ENCODE measurements around the gene TOB1.

Gene TOB1, protein sequence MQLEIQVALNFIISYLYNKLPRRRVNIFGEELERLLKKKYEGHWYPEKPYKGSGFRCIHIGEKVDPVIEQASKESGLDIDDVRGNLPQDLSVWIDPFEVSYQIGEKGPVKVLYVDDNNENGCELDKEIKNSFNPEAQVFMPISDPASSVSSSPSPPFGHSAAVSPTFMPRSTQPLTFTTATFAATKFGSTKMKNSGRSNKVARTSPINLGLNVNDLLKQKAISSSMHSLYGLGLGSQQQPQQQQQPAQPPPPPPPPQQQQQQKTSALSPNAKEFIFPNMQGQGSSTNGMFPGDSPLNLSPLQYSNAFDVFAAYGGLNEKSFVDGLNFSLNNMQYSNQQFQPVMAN

GRCh38 chr17:50866261-50866949 lies at the start of gene TOB1:
TSS of gene TOB1 (minus strand) at chr17:50866354. CDS start at chr17:50864017, 2,337 bp downstream.
- peak within 1 kb of the TSS; percentile 91 to 100 (median 99) for H3K27ac ChIP-seq
- peak within 1 kb of the TSS; percentile 67 to 100 (median 97) for H3K4me3 ChIP-seq

DNA sequence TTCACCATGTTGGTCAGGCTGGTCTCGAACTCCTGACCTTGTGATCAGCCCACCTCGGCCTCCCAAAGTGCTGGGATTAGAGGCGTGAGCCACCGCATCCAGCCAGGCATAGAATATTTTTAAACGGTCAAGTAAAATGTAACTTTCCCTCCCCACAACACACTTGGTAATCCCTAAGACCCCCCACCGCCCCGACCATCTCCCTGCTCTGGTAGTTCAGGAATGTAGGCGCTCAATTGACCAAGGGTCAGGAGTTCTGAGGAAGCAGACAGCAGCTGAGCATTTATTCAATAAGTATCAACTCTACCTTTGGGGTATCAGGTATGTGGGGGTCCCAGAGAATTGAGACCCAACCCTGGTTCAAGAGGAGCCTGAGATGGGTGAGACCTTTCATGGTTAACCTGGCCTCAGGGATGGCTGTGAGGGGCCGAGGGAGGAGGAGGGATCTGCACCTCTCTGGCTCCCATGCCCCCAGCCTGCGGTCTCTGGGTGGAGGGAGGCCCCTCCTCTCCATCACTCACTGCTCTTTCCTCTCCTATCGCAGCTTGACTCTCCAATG lies 48.4 kb upstream of the TOB1 start:
- Histone ChIP-seq H3K4me3 (no peak overlapping the region), H3K27ac (peak overlapping the region in 7 of 21 experiments; percentile 34 to 81 (median 63))

GRCh38 chr17:50913120-50913519 lies 47.0 kb upstream of the TOB1 start:
- H3K4me3 ChIP-seq = no peak overlapping the region
- no peak overlapping the region for H3K27ac ChIP-seq

- Histone ChIP-seq H3K27ac (no peak overlapping the region), H3K4me3 (no peak overlapping the region)
Observed at GRCh38 chr17:50911890-50912289, 45.7 kb upstream of the TOB1 start.

GRCh38 chr17:50911450-50911849 lies 45.3 kb upstream of the TOB1 start:
- Histone ChIP-seq H3K4me3 (no peak overlapping the region), H3K27ac (peak overlapping the region in 3 of 21 experiments; percentile 67 to 80 (median 68))

- peak overlapping the region in 20 of 21 experiments; percentile 9 to 86 (median 70) for H3K27ac ChIP-seq
- H3K4me3 ChIP-seq = no peak overlapping the region
Observed at GRCh38 chr17:50909765-50910605, 43.8 kb upstream of the TOB1 start.

DNA sequence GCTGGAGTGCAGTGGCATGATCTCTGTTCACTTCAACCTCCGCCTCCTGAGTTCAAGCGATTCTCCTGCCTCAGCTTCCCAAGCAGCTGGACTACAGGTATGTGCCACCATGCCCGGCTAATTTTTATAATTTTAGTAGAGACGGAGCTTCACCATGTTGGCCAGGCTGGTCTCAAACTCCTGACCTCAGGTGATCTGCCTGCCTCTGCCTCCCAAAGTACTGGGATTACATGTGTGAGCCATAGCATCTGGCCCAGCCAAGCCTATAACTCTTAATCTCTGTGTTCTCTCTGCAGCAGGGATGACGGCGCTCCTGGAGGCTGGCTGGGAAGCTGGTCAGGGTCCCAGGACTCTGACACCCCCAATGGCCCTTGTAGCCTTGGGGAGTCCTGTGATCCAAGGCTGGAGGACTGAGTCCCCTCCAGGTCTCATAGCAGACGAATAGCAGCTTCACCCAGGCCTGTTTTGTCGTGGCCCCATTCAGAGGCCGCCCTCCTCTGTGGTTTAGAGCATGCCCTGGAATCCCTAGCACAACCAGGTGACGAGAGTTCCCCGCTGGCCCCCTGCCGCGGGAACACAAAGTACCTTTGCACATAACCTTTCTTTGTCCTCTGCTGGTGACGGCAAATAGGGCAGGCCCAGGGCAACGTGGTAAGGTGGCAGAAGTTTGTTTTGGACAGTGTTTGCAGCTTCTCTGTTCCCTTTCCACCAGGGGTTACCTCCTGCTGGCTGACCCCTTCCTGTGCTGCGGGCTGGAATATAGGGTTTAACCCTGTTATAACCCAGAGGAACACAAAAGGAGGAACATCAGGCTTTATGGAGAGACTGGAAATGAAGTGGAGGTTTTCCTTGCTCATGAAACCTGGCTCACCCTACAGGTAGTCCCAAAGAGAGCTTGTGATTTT lies 43.0 kb upstream of the TOB1 start:
- H3K4me3 ChIP-seq = no peak overlapping the region
- H3K27ac ChIP-seq = peak overlapping the region in 20 of 21 experiments; percentile 9 to 86 (median 72)

DNA sequence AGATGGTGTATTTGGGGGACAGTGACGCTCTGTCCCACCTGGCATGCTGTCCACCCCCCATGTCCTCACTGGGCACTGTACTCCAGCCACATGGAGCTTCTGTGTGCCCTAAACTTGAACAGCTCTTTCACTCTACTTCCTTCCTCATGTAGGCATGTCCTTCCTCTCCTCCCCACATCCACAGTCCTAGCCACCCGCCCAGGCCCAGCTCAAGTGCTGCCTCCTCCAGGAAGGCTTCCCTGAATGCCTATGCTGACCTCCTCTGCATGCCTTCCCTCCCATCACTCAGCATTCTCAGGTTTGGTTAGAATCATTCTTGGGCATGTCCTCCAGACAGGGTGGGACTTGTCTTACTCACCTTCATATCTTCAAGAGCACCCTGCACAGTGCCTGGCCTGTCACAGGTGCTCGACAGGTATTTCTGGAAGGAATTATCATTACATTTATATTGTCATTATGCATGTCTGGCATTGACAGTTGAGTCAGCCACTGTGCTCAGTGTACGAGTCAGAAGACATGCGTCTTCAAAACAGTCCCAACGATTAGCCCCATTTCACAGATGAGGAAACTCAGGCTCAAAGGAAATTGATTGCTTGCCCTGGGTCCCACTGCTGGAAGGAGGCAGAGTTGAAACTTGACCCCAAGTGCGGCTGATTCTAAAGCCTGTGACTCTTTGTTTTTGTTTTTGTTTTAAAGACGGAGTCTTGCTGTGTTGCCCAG lies 42.1 kb upstream of the TOB1 start:
- Histone ChIP-seq H3K4me3 (no peak overlapping the region), H3K27ac (peak overlapping the region in 17 of 21 experiments; percentile 36 to 86 (median 72))

GRCh38 chr17:50906443-50906842 lies 40.3 kb upstream of the TOB1 start:
- no peak overlapping the region for H3K4me3 ChIP-seq
- peak overlapping the region in 7 of 21 experiments; percentile 82 to 92 (median 86) for H3K27ac ChIP-seq

DNA sequence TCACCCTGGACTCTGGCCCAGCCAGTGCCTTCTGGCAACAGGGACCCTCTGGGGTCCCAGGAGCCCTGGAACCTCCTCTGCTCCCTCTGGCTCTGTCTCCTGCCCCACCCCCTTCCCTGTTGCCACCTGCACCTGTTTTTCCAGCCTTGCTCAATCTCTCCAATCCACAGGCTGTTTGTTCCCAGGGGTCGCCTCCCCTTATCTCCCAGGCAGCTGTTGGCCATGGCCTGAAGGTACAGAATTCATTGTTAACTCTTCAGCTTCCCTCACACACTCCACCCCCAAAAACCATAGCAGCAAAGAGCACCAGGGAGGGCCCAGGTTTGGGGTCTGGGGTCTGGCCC lies 39.3 kb upstream of the TOB1 start:
- H3K27ac ChIP-seq = peak overlapping the region; percentile 51 to 92 (median 84)
- H3K4me3 ChIP-seq = no peak overlapping the region

DNA sequence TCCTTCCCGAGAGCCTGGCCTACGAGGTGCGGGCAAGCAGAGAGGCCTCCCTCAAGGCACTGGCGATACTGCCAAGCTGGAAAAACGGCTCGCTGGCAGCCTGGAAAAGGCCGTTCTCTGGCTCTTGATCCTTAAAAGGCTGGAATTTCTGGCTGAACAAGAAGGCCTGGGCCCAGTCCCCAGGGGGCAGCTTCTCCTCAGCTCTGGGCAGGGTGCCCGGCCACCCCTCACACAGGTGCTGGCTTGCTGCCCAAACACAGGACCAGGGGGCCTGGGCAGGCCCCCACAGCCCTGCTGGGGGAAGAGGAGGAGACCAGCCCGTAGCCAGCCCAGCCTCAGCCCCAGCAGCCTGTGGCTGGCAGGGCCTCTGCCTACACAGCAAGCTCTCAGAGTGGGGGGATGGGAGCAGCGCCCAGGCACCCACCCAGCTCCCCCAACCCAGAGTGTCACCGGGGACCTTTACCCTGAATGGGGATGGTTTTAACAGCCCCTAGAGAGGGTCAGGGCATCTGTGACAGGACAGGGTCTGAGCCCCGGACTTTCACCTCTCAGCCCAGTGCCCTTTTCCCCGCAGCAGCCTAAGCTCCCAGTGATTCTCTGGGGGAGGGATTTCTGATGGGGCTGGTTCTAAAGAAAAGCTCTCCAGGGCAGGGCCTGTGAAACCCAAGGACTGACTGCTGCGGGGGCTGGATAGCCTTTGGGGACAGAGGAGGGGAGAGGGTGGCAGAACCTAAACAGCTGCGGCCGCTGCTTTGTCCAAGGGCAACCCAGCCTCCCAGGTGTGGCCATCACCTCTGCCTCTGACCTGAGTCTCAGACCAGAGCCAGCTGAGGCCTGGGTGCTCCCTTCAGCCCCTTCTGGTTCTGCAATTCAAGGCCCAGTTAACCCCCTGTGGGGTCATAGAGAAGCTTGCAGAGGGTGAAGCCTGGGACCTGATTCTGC lies 38.6 kb upstream of the TOB1 start:
- Histone ChIP-seq H3K27ac (peak overlapping the region; percentile 51 to 92 (median 84)), H3K4me3 (no peak overlapping the region)

DNA sequence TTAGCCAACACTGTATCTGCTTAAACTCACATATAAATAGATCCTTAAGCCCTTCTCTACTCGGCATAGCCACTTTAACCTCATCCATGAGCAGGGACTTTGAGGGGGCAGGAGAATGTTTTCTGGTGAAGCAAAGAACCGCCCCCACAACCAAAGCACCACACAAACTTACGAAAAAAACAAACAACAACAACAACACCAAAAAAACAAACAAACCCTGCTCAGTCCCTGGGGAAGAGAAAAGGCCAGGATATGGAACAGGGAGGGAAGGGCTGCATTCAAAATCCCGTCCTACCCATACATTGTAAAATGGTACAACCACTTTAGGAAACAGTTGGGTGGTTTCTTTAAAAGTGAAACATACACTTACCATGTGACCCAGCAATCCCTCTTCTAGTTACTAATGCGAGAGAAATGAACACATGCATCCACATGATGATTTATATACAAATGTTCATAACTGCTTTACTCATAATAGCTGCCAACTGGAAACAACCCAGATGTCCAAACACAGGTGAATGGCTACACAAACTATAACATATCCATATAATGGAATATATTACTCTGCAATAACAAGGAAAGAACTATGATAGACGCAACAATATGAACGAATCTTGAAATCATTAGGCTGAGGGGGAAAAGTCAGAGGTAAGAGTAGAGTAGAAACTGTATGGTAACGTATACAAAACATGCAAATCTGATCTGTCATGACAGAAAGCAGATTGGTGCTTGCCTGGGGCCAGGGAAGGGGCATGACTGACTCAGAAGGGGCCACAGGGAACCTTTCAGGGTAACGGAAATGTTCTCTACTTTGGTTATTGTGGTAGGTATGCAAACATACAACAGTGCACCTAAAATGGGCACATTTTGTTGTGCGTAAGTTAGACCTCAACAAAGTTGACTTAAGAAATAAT lies 37.7 kb upstream of the TOB1 start:
- Histone ChIP-seq H3K27ac (peak overlapping the region; percentile 51 to 92 (median 84)), H3K4me3 (no peak overlapping the region)

DNA sequence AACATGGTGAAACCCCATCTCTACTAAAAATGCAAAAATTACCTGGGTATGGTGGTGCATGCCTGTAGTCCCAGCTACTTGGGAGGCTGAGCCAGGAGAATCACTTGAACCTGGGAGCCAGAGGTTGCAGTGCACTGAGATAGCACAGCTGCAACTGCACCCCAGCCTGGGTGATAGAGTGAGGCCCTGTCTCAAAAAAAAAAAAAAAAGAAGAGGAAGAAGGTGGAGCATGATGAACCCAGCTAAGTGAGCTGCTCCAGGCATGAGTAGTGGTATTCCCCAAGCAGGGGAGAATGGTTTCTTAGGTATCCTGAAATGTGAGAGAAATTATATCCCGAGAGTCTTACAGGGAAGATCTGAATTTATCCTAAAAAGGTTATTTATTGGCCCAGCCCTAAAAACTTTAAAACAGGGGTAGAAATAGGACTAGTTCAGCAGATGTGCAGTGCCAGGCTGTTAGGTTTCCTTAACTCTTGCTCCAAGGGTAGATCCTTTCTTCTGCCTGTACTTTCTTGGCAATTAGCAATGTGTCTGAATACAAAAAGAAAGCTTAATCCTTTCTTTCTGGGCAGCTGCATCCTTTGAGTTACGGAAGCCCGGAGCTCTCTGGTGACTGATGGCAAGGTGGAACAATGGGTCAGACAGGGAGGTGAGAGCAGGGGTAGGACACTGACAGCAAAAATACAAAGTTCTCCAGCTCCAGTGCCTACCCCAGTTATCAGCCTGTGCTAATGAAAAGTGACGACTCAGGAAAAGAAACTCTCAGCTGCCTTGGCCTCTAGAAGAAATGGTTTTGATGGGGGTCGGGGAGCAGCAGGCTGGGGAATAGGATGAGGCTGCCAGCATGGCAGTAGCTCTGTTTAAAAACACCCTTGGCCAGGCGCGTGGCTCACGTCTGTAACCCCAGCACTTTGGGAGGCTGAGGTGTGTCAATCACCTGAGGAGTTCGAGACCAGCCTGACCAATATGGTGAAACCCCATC lies 36.5 kb upstream of the TOB1 start:
- H3K4me3 ChIP-seq = no peak overlapping the region
- peak overlapping the region in 18 of 21 experiments; percentile 2 to 92 (median 82) for H3K27ac ChIP-seq

- no peak overlapping the region for H3K4me3 ChIP-seq
- no peak overlapping the region for H3K27ac ChIP-seq
Observed at GRCh38 chr17:50900383-50900892, 34.3 kb upstream of the TOB1 start.

All from skin epidermis (tissue), 12 donors.